SJCRH30 (cell line): ENCODE data around the gene HSD17B13. TPM values are rescaled to one million over a fixed set of nuclear protein-coding genes. Genes with fewer than 3 reads are reported as not detected.

Experiments
- DNase-seq, 2 experiments: peaks; one replicate each; pipeline ENCODE4 v3.0.0-alpha.2; 2015 to 2020
- H3K27ac ChIP-seq: fragments of 250-450 bp; sonication (Bioruptor Pico); 2 replicates; pipeline ENCODE4 v1.5.1; 2020; ENCODE audit warnings: mild to moderate bottlenecking, moderate library complexity
- H3K27me3 ChIP-seq: fragments of 250-450 bp; sonication (Bioruptor Pico); 2 replicates; pipeline ENCODE4 v1.5.1; 2020; ENCODE audit warnings: mild to moderate bottlenecking, moderate library complexity
- H3K36me3 ChIP-seq: fragments of 250-450 bp; sonication (Bioruptor Pico); 2 replicates; pipeline ENCODE4 v1.5.1; 2020; ENCODE audit warnings: mild to moderate bottlenecking, moderate library complexity
- H3K4me1 ChIP-seq: fragments of 250-450 bp; sonication (Bioruptor Pico); 2 replicates; pipeline ENCODE4 v1.5.1; 2020; ENCODE audit warnings: mild to moderate bottlenecking, moderate library complexity
- H3K4me3 ChIP-seq: fragments of 250-450 bp; sonication (Bioruptor Pico); 2 replicates; pipeline ENCODE4 v1.5.1; 2020; ENCODE audit warnings: mild to moderate bottlenecking, moderate library complexity
- H3K9me3 ChIP-seq: fragments of 250-450 bp; sonication (Bioruptor Pico); replicated peaks from 2 replicates; pipeline ENCODE4 v1.5.1; 2020; ENCODE audit warnings: mild to moderate bottlenecking, moderate library complexity
- total RNA-seq: library from RNA; depleted of rRNA; stranded (reverse); fragments of >200 nt; shearing (Covaris generic); gene quantifications from 2 replicates; pipeline ENCODE4 v1.2.3, GENCODE V29; 2014; rRNA removed

HSD17B13 gene
- total RNA-seq, 1 experiment from 2014 or later, result not detected

- Histone ChIP-seq H3K36me3 (no peaks in the 10 kb centered on the region), H3K27ac (no peak overlapping the region), H3K27me3 (no peaks in the 10 kb centered on the region), H3K9me3 (no peaks in the 10 kb centered on the region), H3K4me1 (peaks cover 9% of the 10 kb centered on the region; the same call in 1 of the 2 replicates), H3K4me3 (no peak overlapping the region)
- no peak for DNase-seq
Observed at GRCh38 chr4:87266986-87267385, 55.7 kb downstream of the HSD17B13 start.

- H3K4me1 ChIP-seq, result no peaks in the 10 kb centered on the region
- DNase-seq, result no peak
- H3K27ac ChIP-seq, result no peak overlapping the region
- no peak overlapping the region for H3K4me3 ChIP-seq
- no peaks in the 10 kb centered on the region; the same call in 1 of the 2 replicates for H3K9me3 ChIP-seq
- H3K27me3 ChIP-seq, result no peaks in the 10 kb centered on the region
- no peaks in the 10 kb centered on the region for H3K36me3 ChIP-seq
Observed at GRCh38 chr4:87262886-87263285, 59.8 kb downstream of the HSD17B13 start.

- H3K4me1 ChIP-seq, result no peaks in the 10 kb centered on the region
- H3K27me3 ChIP-seq, result no peaks in the 10 kb centered on the region
- H3K36me3 ChIP-seq, result no peaks in the 10 kb centered on the region
- H3K4me3 ChIP-seq, result no peak overlapping the region
- DNase-seq, result no peak
- H3K27ac ChIP-seq, result no peak overlapping the region
- H3K9me3 ChIP-seq, result no peaks in the 10 kb centered on the region; the same call in 1 of the 2 replicates
Observed at GRCh38 chr4:87260477-87260876, 62.2 kb downstream of the HSD17B13 start.

GRCh38 chr4:87258677-87259076, 64.0 kb downstream of the HSD17B13 start:
- Histone ChIP-seq H3K27ac (no peak overlapping the region), H3K4me3 (no peak overlapping the region), H3K36me3 (no peaks in the 10 kb centered on the region), H3K9me3 (no peaks in the 10 kb centered on the region; the same call in 1 of the 2 replicates), H3K27me3 (no peaks in the 10 kb centered on the region), H3K4me1 (no peaks in the 10 kb centered on the region)
- no peak for DNase-seq

- H3K27me3 ChIP-seq, result no peaks in the 10 kb centered on the region
- no peak overlapping the region for H3K4me3 ChIP-seq
- H3K4me1 ChIP-seq, result no peaks in the 10 kb centered on the region
- no peak overlapping the region for H3K27ac ChIP-seq
- no peak for DNase-seq
- H3K9me3 ChIP-seq, result no peaks in the 10 kb centered on the region; the same call in 1 of the 2 replicates
- no peaks in the 10 kb centered on the region for H3K36me3 ChIP-seq
Observed at GRCh38 chr4:87257523-87257922, 65.2 kb downstream of the HSD17B13 start.

- no peaks in the 10 kb centered on the region for H3K27me3 ChIP-seq
Observed at GRCh38 chr4:87255755-87256154, 66.9 kb downstream of the HSD17B13 start.

More at GRCh38 chr4:87255755-87256154, 66.9 kb downstream of the HSD17B13 start:
- Histone ChIP-seq H3K36me3 (no peaks in the 10 kb centered on the region), H3K4me1 (no peaks in the 10 kb centered on the region), H3K27ac (no peak overlapping the region), H3K4me3 (no peak overlapping the region), H3K9me3 (no peaks in the 10 kb centered on the region; the same call in 1 of the 2 replicates)
- DNase-seq, result no peak

Other genes starting within 250 kb of the HSD17B13 start
- 16.7 and 19.4 TPM in 2 replicates for gene KLHL8, start 102.3 kb downstream of the HSD17B13 start, total RNA-seq
- 57.9 and 62.5 TPM in 2 replicates for gene HSD17B11, start 68.3 kb upstream of the HSD17B13 start, total RNA-seq
- 38.5 and 40.7 TPM in 2 replicates for gene NUDT9, start 99.7 kb upstream of the HSD17B13 start, total RNA-seq
- gene SPARCL1, start 206.5 kb upstream of the HSD17B13 start, total RNA-seq, result 0.18 TPM in 1 of 2 replicates, not detected in the other